ENCODE data around the gene ANK3.

DNA sequence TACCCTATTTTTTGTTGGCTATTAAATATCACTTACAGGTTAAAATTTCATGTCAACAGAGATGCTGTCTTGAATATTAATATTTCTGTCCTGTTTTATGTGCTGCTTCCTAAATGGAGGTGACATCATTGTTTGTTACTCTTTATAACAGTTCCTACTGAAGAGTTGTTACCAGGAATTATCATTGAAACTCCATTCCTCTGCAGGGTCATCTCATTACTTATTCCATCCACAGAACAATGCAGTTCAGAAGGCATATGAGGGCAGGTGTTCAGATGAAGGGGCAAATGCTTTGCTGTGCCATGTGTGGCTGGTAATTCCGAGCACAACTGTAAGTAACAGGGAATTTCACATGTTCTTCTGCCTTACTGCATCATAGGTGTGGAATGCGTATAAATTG is 113.4 kb downstream of the ANK3 start:
- no peak for TF ChIP-seq POLR2A (IDR thresholded peaks at IDR 0.05)
- TF ChIP-seq, protein P1, sequence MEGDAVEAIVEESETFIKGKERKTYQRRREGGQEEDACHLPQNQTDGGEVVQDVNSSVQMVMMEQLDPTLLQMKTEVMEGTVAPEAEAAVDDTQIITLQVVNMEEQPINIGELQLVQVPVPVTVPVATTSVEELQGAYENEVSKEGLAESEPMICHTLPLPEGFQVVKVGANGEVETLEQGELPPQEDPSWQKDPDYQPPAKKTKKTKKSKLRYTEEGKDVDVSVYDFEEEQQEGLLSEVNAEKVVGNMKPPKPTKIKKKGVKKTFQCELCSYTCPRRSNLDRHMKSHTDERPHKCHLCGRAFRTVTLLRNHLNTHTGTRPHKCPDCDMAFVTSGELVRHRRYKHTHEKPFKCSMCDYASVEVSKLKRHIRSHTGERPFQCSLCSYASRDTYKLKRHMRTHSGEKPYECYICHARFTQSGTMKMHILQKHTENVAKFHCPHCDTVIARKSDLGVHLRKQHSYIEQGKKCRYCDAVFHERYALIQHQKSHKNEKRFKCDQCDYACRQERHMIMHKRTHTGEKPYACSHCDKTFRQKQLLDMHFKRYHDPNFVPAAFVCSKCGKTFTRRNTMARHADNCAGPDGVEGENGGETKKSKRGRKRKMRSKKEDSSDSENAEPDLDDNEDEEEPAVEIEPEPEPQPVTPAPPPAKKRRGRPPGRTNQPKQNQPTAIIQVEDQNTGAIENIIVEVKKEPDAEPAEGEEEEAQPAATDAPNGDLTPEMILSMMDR (IDR thresholded peaks at IDR 0.05), result no peak
